SIG-M5 treated with dmso at 0.1 percent for 504 hours (cell line): ENCODE data around the gene FRMD4A.
"Not testable (repeated sequence)": the region's sequence is repeated elsewhere in the genome, so short reads cannot be mapped to it uniquely, and the experiment has no call there.

ENCODE experiments used
- DNase-seq: peaks from one replicate; lab custom pipeline; 2025; ENCODE audit not compliant: unreplicated experiment; lab: John Stamatoyannopoulos, UW

The FRMD4A gene

DNA sequence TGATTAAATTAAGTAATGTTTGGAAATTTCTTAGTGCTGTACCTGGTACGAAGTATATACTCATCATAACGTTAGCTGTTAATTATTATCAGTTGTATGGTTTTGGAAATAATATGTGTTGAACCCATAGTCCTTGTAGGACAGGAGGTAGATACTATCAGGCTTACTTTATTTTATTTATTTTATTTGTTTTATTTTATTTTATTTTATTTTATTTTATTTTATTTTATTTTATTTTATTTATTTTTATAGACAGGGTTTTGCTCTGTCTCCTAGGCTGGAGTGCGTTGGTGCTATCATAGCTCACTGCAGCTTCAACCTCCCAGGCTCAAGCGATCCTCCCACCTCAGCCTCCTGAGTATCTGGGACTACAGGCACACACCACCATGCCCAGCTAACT lies 465.5 kb downstream of the FRMD4A start:
- not testable (repeated sequence) for DNase-seq

GRCh38 chr10:13862546-13863233 lies 468.0 kb downstream of the FRMD4A start:
- DNase-seq: no peak

GRCh38 chr10:13860886-13861285 lies 469.8 kb downstream of the FRMD4A start:
- no peak for DNase-seq

DNA sequence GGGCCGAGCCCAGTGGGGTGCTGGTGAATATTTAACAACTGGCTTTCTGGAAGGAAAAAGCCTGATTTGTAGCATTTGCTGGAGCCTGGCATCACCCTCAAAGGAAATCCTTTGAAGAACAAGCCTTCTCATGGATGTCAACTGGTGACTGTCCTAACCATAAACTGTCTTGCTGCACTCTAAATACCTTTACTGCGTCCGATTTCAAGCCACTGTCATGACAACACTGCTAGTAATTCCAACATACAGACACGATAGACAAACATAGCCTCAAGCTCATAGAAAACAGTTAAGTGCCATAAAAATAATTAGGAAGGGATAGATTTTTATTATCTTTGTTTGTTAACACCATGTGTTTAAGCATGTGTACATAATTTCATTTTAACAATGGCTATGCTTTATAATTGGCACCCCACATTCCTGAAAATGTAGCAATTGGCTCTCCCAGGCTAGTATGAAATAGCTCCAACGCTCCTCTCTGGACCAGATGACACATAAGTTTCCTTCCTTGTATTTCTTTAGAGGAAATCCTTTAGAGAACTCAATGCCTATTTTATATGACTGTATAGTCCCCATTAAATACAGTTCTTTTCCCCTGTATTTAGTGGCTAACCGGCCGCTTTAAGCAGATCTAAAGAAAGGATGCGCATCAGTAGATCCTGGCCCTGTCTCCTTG lies 470.6 kb downstream of the FRMD4A start:
- DNase-seq: no peak

DNA sequence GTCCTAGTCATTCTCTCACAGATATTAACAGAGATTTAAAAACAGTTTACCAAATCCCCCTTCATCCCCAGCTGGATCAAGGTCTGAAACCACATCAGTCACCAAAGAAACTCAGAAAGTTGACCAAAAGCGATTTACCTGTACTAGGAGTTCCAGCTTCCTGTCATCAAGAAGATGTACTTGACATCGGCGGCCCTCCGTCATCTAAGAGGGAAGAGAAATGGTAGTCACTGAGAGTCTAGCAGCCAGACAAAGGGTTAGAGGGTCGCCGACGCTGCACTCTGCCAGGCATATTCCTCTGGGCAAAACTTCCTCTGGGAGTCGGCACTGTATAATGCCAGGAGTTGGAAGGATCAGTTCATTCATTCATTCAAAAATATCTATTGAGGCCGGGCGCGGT lies 472.0 kb downstream of the FRMD4A start:
- no peak for DNase-seq

- DNase-seq: no peak
Observed at GRCh38 chr10:13857451-13857850, 473.3 kb downstream of the FRMD4A start.

DNA sequence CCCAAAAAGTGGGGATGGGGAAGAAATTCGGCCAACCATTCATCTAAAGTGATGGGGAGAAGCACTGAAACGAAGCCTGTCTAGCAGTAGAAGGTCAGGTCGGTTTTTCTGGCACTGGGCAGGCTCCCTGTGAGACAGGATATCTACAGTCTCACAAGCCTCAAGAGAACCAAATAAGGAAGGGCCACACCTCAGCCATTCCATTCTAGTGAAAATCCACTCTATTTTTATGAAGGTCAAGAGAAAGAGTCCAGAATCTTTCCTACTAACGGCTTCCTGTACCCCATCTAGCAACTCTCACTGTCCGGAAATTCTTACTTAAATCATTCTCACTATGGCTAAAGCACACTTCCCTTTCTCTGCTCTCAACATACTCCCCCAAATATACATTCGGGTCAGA lies 476.9 kb downstream of the FRMD4A start:
- DNase-seq: no peak

- DNase-seq: no peak
Observed at GRCh38 chr10:13852872-13853271, 477.9 kb downstream of the FRMD4A start.

DNA sequence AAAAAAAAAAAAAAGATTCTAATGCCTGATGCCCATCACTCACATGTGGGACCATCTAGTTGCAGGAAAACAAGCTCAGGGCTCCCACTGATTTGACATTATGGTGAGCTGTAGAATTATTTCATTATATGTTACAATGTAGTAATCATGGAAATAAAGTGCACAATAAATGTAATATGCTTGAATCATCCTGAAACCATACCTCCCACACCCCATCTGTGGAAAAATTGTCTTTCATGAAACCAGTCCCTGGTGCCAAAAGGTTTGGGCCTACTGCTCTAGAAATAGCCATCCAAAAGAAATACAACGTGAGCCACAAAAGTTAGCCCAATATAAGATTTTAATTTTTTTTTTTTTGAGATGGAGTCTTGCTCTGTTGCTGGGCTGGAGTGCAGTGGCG lies 478.8 kb downstream of the FRMD4A start:
- DNase-seq: no peak

- DNase-seq: no peak
Observed at GRCh38 chr10:13848520-13849445, 481.9 kb downstream of the FRMD4A start.

GRCh38 chr10:13847201-13847631 lies 483.5 kb downstream of the FRMD4A start:
- no peak for DNase-seq

GRCh38 chr10:13845897-13846296 lies 484.8 kb downstream of the FRMD4A start:
- DNase-seq: no peak

- no peak for DNase-seq
Observed at GRCh38 chr10:13844651-13845050, 486.1 kb downstream of the FRMD4A start.

GRCh38 chr10:13842117-13842516 lies 488.6 kb downstream of the FRMD4A start:
- no peak for DNase-seq

DNA sequence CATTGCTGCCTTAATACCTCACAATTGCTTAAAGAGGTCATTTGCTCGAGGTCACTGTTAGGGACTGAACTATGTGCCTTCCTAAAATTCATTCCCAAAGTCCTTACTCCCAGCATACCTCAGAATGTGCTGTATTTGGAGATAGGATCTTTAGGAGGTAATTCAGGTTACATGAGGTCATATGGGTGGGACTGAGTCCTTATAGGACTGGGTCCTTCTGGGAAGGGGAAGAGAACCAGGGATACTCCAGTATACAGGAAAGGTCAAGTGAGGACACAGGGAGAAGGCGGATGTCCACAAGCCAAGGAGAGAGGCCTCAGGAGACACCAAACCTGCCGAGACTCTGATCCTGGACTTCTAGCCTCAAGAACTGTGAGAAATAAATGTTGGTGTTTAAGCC lies 490.7 kb downstream of the FRMD4A start:
- no peak for DNase-seq

DNA sequence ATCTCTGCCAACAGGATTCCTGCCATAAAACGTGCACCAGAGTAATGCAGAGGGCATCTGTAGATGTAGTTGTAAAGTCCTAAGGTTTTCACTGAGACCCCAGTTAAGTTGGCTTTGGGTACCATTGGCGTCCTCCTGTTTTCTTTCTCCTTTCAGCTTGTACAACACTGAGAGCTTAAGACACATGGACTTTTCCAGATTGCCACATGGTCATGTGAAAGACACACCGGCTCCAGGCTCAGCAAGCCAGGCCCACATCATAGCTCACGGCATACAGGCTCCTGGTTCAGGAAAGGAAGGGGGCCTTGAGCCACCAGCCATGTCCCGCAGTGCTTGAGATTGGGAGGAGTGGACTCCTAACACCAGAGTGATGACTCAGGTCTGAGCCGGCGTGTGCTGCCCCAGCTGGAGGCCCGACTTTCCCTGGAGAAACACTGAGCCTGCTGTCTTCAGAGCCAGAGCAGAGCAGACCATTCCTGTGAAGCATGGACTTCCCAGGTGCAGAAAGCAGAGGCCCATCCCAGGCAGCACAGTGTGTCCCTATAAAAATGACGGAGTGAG lies 491.2 kb downstream of the FRMD4A start:
- no peak for DNase-seq

GRCh38 chr10:13839030-13839429 lies 491.7 kb downstream of the FRMD4A start:
- DNase-seq: no peak

GRCh38 chr10:13837966-13838365 lies 492.8 kb downstream of the FRMD4A start:
- DNase-seq: no peak

GRCh38 chr10:13834581-13835286 lies 496.0 kb downstream of the FRMD4A start:
- DNase-seq: no peak

DNA sequence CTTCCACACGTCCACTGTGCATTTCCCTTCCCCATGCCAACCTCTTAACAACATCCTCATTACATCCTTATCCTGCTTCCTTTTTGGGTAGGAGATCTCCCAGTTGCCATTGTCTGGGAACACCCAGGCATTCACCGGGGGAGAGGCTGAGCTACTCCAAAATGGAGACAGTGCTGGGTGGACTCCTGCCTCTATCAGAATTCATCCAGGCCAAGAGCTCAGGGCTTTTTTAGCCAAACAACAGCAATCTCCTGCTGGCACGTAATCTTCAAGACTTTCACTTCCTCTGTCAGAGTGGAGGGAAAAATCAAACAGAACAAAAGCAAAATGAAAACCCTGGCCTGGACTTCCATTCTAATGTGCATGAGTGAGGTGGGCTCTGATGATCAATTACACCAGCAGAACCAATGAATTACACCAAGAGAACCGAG lies 499.0 kb downstream of the FRMD4A start:
- DNase-seq: peak; percentile 76

DNA sequence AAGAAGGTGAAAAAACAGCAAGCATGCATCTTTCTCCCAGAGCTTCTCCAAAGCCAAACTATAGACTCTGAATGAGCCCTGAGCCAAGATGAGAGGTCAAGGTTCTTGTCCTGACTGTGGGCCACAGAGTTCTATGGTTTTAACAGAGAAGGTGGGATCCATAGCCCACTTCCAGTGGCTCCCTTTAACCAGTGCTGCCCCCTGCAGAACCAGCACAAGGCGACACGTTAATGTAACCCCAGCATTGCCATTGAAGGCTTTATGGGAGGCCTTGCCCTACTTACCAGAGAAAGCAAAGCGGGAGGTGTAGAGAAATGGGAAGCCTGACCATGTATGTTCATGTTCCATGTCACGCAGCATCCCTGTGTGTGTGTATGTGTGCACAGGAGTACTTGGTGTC lies 500.3 kb downstream of the FRMD4A start:
- no peak for DNase-seq
